Epidermal melanocyte (primary cell): ENCODE data around the gene KIR3DL1.
"Not testable (repeated sequence)": the region's sequence is repeated elsewhere in the genome, so short reads cannot be mapped to it uniquely, and the experiment has no call there.

Experiments used
- DNase-seq: peaks from one replicate; pipeline ENCODE4 v3.0.0; 2011; ENCODE audit warnings: low spot score; ENCODE audit not compliant: insufficient read length

KIR3DL1 gene

DNA sequence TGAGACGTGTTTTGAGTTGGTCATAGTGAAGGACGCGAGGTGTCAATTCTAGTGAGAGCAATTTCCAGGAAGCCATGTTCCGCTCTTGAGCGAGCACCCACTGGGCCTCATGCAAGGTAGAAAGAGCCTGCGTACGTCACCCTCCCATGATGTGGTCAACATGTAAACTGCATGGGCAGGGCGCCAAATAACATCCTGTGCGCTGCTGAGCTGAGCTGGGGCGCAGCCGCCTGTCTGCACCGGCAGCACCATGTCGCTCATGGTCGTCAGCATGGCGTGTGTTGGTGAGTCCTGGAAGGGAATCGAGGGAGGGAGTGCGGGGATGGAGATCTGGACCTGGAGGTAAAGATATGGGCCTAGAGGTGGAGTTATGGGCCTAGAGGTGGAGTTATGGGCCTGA, at the start of gene KIR3DL1:
TSS of gene KIR3DL1 (plus strand) at position 218 of the 400 bp plus-strand sequence.
- DNase-seq = not testable (repeated sequence)

DNA sequence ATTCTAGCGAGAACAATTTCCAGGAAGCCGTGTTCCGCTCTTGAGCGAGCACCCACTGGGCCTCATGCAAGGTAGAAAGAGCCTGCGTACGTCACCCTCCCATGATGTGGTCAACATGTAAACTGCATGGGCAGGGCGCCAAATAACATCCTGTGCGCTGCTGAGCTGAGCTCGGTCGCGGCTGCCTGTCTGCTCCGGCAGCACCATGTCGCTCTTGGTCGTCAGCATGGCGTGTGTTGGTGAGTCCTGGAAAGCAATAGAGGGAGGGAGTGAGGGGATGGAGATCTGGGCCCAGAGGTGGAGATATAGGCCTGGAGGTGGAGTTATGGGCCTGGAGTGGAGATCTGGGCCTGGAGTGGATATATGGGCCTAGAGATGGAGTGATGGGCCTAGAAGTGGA, 46.6 kb upstream of the KIR3DL1 start, which contains the start of gene KIR2DL1:
TSS of gene KIR2DL1 (plus strand) at position 148 of the 400 bp plus-strand sequence. CDS start at position 206, 58 bp downstream.
- not testable (repeated sequence) for DNase-seq

DNA sequence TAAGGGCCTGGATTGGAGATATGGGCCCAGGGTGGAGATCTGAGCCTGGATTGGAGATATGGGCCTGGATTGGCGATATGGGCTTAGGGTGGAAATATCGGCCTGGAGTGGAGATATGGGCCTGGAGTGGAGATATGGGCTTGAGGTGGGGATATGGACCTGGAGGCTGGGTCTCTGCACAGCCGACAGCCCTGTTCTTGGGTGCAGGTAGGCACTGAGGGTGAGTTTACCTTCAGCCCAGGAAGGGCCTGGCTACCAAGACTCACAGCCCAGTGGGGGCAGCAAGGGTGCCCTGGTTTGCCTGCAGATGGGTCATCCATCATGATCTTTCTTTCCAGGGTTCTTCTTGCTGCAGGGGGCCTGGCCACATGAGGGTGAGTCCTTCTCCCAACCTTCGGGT, 45.8 kb upstream of the KIR3DL1 start:
- not testable (repeated sequence) for DNase-seq

DNA sequence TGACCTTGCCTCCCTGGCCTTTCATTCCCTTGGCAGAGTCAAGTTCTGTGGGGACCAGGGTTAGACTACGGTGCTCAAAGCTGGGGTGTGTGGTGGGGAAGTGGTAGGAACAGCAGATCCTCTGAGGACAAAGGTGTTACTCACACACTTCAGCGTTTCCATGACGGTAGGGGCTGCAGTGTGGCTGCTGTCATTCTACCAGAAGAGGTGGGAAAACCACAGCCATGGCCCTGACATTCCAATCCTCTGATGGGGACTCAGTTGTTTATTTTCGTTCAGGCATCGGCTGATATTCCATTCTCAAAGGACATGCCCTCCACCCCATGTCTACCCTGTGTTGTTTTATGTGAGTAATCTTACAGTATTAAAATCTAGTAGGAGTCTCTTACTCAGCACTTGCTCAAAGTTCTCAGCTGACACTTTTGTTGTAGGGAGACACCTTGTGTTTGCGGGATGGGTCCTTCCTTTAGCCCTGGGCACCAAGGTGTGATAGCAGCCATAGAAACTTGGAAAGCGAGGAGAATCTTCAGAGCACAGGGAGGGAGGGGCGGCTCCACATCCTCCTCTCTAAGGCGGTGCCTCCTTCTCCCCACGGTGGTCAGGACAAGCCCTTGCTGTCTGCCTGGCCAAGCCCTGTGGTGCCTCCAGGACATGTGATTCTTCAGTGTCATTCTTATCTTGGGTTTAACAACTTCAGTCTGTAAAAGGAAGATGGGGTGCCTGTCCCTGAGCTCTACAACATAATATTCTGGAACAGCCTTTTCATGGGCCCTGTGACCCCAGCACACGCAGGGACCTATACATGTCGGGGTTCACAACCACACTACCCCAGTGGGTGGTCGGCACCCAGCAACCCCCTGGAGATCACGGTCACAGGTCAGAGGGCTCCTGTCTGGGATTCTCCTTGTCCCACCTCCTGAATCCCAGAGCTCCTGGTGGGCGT, 45.0 kb upstream of the KIR3DL1 start:
- DNase-seq = not testable (repeated sequence)

DNA sequence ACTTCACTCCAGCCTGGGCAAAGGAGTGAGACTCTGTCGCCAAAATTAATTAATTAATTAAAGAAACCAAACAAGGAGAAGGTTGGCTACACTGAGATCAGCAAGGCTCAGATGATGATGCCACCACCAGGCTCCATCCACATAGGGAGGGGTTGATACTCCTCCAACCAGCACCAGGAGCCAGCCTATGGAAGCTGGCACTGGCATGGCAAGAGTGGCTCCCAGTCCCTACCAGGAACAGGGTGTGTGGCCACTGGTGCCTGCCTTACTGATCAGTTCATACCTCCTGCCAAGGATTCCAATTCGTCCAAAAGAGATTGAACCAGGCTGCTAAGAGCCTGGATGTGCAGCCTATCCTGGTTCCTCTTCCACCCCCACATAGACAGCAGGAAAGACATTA, 43.6 kb upstream of the KIR3DL1 start:
- not testable (repeated sequence) for DNase-seq

DNA sequence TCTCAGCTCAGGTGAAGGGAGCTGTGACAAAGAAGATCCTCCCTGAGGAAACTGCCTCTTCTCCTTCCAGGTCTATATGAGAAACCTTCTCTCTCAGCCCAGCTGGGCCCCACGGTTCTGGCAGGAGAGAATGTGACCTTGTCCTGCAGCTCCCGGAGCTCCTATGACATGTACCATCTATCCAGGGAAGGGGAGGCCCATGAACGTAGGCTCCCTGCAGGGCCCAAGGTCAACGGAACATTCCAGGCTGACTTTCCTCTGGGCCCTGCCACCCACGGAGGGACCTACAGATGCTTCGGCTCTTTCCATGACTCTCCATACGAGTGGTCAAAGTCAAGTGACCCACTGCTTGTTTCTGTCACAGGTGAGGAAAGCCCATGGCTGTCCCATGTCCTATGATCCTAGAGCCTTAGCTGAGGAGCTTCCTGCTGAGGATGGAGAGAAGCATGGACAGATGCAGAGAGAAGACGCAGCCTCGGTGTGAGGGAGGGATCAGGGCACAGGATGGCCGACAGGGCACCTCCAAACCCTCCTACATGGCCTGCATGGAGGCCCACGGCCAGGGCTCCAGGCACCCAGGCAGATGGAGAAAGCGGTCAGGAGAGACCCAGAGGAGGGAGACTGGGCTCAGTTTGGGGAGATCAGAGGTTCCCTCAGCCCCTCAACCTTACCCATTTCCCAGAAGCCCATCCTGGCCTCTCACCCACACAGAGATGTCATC, 41.0 kb upstream of the KIR3DL1 start:
- not testable (repeated sequence) for DNase-seq

DNA sequence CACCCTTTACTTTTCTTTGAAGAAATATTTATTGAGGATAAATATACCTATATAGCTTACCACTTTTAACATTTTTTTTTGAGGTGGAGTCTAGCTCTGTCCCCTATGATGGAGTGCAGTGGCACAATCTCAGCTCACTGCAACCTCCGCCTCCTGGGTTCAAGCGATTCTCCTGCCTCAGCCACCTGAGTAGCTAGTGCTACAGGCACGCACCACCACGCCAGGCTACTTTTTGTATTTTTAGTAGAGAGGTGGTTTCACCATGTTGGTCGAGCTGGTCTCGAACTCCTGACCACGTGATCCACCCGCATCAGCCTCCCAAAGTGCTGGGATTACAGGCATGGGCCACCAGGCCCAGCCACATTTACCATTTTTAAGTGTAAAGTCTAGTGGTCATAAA, 40.4 kb upstream of the KIR3DL1 start:
- not testable (repeated sequence) for DNase-seq

DNA sequence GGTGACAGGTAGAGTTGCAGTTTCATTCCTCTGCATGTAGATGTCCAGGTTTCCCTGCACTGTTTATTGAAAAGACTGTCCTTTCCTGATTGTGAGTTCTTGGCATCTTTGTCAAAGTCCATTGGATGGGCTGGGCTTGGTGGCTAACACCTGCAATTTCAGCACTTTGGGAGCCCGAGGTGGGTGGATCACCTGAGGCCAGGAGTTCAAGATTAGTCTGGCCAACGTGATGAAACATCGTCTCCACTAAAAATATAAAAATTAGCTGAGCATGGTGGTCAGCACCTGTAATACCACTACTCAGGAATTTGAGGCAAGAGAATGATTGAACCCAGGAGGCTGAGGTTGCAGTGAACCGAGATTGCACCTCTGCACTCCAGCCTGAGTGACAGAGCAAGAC, 38.4 kb upstream of the KIR3DL1 start:
- DNase-seq = not testable (repeated sequence)

DNA sequence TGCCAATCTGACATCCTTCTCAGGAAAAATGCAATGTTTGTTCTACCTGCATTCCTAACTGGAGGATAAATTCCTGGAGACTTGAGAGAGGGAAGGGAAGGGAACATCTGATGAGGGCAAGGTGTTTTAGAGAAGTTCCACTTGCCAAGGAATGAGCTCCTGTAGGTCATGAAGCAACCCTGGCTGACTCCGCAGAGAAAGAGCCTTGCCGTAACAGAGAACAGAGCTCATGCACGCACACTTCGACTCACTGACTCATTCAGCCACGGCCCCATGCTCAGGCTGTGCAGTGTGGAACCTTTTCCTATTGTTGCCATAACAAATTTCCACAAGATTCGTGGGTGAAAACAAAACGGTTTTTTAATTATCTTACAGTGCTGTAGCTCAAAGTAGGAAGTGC, 37.4 kb upstream of the KIR3DL1 start:
- DNase-seq = not testable (repeated sequence)

DNA sequence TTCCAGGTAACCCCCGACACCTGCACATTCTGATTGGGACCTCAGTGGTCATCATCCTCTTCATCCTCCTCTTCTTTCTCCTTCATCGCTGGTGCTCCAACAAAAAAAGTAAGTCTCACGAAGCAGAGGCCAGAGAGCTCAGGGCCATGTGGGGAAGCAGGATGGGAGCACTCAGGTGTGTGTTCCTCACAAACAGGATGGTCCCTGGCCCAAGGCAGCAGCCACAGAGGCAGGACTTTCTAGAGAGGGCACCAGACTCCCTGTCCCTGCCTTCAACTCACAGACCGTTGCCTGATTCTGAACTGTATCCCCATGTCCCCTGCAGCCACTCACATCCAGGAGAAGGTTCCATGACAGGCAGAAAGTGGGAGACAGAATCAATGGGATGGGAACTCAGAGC, 33.4 kb upstream of the KIR3DL1 start:
- DNase-seq = not testable (repeated sequence)

DNA sequence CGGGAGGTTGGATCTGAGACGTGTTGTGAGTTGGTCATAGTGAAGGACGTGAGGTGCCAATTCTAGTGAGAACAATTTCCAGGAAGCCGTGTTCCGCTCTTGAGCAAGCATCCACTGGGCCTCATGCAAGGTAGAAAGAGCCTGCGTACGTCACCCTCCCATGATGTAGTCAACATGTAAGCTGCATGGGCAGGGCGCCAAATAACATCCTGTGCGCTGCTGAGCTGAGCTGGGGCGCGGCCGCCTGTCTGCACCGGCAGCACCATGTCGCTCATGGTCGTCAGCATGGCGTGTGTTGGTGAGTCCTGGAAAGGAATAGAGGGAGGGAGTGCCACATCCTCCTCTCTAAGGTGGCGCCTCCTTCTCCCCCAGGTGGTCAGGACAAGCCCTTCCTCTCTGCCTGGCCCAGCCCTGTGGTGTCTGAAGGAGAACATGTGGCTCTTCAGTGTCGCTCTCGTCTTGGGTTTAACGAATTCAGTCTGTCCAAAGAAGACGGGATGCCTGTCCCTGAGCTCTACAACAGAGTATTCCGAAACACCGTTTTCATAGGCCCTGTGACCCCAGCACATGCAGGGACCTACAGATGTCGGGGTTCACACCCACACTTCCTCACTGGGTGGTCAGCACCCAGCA, 30.1 kb upstream of the KIR3DL1 start:
- not testable (repeated sequence) for DNase-seq

DNA sequence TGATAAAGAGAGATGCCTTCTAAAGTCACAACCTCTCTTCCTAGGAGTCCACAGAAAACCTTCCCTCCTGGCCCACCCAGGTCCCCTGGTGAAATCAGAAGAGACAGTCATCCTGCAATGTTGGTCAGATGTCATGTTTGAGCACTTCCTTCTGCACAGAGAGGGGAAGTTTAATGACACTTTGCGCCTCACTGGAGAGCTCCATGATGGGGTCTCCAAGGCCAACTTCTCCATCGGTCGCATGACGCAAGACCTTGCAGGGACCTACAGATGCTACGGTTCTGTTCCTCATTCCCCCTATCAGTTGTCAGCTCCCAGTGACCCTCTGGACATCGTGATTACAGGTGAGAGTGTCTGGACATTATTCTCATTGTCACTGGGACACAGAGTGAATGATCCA, 28.1 kb upstream of the KIR3DL1 start:
- DNase-seq = not testable (repeated sequence)

DNA sequence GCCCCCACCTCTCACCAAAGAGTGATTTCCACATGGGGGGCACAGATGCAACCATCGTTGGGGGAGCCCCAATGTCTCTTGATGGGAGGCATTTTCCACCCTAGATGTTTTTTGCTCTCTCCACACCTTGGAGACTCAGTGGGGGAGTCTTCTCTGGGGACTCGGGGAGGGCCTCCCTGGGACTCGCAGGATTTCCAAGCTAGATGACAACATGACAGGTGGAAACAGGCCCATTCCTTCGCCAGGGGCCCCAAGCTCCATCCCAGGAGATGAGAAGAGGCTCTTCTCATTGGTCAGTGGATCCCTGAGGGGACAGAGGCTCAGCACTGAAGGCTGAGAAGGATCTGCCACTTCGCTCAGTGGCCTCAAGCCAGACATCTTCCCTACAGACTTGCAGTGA, 25.6 kb upstream of the KIR3DL1 start:
- DNase-seq = no peak

DNA sequence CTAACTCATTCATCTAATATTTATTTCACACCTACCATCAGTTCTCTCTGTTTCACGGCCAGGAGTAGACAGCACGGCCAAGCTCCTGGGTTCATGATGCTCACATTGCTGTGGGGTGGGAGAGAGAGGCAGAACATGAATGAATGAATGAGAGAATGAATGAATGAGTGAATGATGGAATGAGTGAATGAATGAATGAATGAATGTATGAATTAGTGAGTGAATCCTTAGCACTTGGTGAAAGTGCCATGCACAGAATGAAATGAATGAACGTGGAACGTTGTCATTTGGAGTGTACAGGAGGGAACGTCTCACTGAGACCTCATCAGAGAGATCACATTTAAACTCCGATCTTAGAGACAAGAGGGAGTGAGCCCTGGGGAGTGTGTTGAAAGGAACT, 24.8 kb upstream of the KIR3DL1 start:
- DNase-seq = no peak

DNA sequence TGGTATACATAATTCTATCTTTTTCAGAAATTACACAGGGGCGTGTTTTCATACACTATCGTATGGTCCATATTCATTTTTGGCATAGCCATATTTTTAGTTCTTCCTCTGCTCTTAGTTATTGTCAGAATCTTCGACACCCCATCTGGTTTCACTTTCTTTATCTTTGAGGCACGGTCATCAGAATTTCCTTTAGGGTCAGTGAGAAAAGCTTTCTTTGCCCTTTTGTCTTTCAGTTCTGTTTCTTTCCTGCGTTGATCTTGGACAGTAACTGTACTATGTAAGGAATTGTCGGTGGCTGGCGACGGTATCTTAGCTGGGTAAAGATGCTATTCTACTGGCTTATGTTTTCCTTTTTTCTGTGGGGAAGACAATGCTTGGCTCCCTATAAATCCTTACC, 23.5 kb upstream of the KIR3DL1 start:
- no peak for DNase-seq

DNA sequence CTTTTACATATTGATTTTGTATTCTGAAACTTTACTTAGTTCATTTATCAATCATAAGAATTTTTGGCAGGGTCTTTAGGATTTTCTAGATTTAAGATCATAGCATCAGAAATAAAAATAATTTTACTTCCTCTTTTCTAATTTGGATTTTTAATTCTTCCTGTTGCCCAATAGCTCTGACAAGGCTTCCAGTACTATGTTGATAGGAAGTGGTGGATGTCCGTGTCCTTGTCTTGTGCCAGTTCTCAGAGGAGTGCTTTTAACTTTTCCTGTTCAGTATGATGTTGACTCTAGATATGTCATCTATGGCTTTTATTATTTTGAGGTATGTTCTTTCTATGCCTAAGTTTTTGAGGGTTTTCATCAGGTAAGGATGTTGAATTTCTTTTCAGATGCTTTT, 20.5 kb upstream of the KIR3DL1 start:
- no peak for DNase-seq

DNA sequence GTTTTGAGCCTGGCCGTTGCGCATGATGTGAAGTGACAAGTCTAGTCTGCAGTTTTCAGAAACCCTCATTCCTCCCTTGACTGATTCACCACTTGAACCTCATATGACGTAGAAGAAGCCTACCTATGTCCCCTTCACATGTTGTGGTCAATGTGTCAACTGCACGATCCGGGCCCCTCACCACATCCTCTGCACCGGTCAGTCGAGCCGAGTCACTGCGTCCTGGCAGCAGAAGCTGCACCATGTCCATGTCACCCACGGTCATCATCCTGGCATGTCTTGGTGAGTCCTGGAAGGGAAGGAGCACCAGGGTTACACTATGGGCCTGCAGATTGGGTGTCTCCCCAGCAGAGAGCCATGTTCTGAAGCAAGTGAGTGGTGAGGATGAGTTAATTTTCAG, 12.9 kb upstream of the KIR3DL1 start, which contains the start of gene KIR2DL4:
TSS of gene KIR2DL4 (plus strand) at position 201 of the 400 bp plus-strand sequence. CDS start at position 243, 42 bp downstream.
- no peak for DNase-seq

DNA sequence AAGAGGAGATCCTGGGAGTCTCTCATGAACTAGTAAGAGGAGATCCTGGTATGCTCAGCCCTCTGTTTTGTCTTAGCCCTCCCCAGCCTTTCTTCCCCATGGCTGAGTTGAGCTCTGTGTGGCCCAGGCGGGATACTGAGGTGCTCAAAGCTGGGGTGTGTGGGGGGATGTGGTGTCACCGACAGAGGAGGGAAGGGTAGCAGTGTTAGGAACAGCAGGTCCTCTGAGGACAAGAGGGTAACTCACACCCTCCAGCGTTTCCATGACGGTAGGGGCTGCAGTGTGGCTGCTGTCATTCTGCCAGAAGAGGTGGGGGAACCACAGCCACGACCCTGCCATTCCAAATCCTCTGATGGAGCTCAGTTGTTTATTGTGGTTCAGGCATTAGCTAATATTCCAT, 12.2 kb upstream of the KIR3DL1 start:
- DNase-seq = no peak

DNA sequence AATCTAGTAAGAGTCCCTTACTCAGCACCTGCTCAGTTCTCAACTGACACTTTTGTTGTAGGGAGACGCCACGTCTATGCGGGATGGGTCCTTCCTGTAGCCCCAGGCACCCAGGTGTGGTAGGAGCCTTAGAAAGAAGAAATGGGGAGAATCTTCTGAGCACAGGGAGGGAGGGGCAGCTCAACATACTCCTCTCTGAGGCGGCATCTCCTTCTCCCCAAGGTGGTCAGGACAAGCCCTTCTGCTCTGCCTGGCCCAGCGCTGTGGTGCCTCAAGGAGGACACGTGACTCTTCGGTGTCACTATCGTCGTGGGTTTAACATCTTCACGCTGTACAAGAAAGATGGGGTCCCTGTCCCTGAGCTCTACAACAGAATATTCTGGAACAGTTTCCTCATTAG, 11.7 kb upstream of the KIR3DL1 start:
- DNase-seq = no peak

DNA sequence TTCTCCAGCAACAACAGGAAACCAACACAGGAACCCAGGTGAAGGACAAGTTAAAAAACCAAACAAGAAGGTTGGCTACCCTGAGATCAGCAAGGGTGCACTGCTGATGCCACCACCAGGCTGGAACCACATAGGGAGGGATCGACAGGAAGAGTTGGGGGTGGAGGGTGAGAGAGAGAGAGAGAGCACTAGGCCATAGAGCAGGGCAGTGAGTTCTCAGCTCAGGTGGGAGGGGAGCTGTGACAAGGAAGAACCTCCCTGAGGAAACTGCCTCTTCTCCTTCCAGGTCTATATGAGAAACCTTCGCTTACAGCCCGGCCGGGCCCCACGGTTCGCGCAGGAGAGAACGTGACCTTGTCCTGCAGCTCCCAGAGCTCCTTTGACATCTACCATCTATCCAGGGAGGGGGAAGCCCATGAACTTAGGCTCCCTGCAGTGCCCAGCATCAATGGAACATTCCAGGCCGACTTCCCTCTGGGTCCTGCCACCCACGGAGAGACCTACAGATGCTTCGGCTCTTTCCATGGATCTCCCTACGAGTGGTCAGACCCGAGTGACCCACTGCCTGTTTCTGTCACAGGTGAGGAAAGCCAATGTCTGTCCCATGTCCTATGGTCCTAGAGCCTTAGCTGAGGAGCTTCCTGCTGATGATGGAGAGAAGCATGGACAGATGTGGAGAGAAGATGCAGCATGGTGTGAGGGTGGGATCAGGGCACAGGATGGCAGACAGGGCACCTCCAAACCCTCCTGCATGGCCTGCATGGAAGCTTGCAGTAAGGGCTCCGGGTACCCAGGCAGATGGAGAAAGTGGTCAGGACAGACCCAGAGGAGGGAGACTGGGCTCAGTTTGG, 10.4 kb upstream of the KIR3DL1 start:
- no peak for DNase-seq

DNA sequence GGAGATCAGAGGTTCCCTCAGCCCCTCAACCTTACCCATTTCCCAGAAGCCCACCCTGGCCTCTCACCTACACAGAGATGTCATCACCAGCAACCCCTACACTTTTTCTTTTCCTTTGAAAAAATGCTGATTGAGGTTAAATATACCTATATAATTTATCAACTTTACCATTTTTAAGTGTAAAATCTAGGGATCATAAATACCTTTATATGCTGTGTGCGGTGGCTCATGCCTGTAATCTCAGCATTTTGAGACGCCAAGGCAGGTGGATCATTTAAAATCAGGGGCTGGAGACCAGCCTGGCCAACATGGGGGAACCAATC, 9.8 kb upstream of the KIR3DL1 start:
- DNase-seq = no peak
